SU-DHL-6 (cell line): ENCODE results near the gene CARD19.

Experiments
- H2AFZ ChIP-seq: fragments of 200-600 bp; sonication (generic); 2 replicates; pipeline ENCODE4 v1.6.1; 2014; ENCODE audit warnings: low read depth, mild to moderate bottlenecking, moderate library complexity, mixed read lengths, antibody characterized with exemption, low read length; ENCODE audit not compliant: severe bottlenecking
- H3F3A ChIP-seq: fragments of 200-600 bp; shearing (Covaris generic); 2 replicates; pipeline ENCODE4 v1.6.0; 2016; ENCODE audit warnings: antibody characterized with exemption, mild to moderate bottlenecking; ENCODE audit not compliant: insufficient read depth
- H3K27ac ChIP-seq: fragments of 200-600 bp; sonication (generic); 2 replicates; pipeline ENCODE4 v1.5.1; 2016; ENCODE audit warnings: low read depth, mild to moderate bottlenecking, low read length, moderate library complexity, mixed read lengths
- H3K27me3 ChIP-seq: fragments of 200-600 bp; sonication (generic), shearing (Covaris generic); 2 replicates; pipeline ENCODE4 v1.6.0; 2014; ENCODE audit warnings: mild to moderate bottlenecking, low read length
- H3K36me3 ChIP-seq: fragments of 200-600 bp; sonication (generic); 2 replicates; pipeline ENCODE4 v1.6.1; 2014; ENCODE audit warnings: mild to moderate bottlenecking, low read length, mixed read lengths
- H3K4me2 ChIP-seq: fragments of 300-600, 200-600 bp; shearing (Covaris generic), sonication (generic); 2 replicates; pipeline ENCODE4 v1.6.0; 2014; ENCODE audit warnings: low read length, low read depth, mild to moderate bottlenecking; ENCODE audit not compliant: poor library complexity, severe bottlenecking
- H3K4me3 ChIP-seq: fragments of 200-600 bp; sonication (generic); 2 replicates; pipeline ENCODE4 v1.5.1; 2014; ENCODE audit warnings: antibody characterized with exemption, low read length, mild to moderate bottlenecking, mixed read lengths; ENCODE audit not compliant: insufficient read depth, poor library complexity, severe bottlenecking
- H3K79me2 ChIP-seq: fragments of 200-600 bp; sonication (generic); 2 replicates; pipeline ENCODE4 v1.6.1; 2014; ENCODE audit warnings: mild to moderate bottlenecking, low read length, moderate library complexity; ENCODE audit not compliant: insufficient read depth
- H3K9ac ChIP-seq: fragments of 200-600 bp; sonication (generic); 2 replicates; pipeline ENCODE4 v1.7.0; 2014; ENCODE audit warnings: mild to moderate bottlenecking, low read length
- H3K9me2 ChIP-seq: fragments of 200-600 bp; sonication (generic); replicated peaks from 2 replicates; pipeline ENCODE4 v1.6.1; 2014; ENCODE audit warnings: low read length; ENCODE audit not compliant: insufficient read depth
- H3K9me3 ChIP-seq: fragments of 200-600 bp; sonication (generic); 2 replicates; pipeline ENCODE4 v1.6.1; 2014; ENCODE audit warnings: low read length, mixed read lengths; ENCODE audit not compliant: insufficient read depth
- H4K20me1 ChIP-seq: fragments of 200-600 bp; sonication (generic); 2 replicates; pipeline ENCODE4 v1.6.1; 2014; ENCODE audit warnings: low read depth, mild to moderate bottlenecking, antibody characterized with exemption, low read length, moderate library complexity, mixed read lengths
- EZH2phosphoT487 ChIP-seq: fragments of 200-600 bp; sonication (generic), shearing (Covaris generic); conservative IDR thresholded peaks from 2 replicates; pipeline ENCODE4 v1.6.1; 2018; ENCODE audit warnings: mild to moderate bottlenecking, antibody characterized with exemption, low read length, moderate library complexity, mixed read lengths
- TF ChIP-seq, protein P1 (sequence below): fragments of 200-600 bp; sonication (generic); IDR thresholded peaks from one replicate; pipeline ENCODE4 v1.5.1; 2017; ENCODE audit warnings: antibody characterized with exemption, mild to moderate bottlenecking, low read length, moderate library complexity; ENCODE audit not compliant: insufficient read depth, poor library complexity, severe bottlenecking

Gene CARD19

DNA sequence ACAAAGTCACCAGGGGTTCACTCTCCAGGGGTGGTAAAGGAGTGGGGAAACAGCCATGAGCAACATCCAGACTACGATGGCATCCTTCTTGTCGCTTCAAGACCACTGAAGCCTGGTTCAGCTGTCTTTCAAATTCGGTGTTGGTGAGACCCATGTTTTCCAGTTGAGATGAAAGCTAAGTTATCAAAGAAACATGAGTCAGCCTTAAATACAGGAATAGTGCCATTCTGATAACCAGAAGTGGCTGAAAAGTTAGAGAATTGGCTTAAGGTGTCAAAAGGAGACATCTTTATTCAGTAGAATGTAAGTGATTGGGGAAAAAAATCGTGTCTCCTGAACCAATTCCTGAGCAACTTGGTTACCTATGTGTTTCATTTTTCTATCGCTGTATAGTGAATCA lies 7.0 kb upstream of the CARD19 start:
- Histone ChIP-seq H3K9me2 (no peaks in the 10 kb centered on the region), H3K27me3 (no peaks in the 10 kb centered on the region), H4K20me1 (no peaks in the 10 kb centered on the region), H3F3A (peaks cover 7% of the 10 kb centered on the region), H2AFZ (no peak overlapping the region), H3K9ac (no peak overlapping the region), H3K4me3 (no peak overlapping the region), H3K36me3 (no peaks in the 10 kb centered on the region), H3K79me2 (no peaks in the 10 kb centered on the region), H3K9me3 (no peaks in the 10 kb centered on the region), H3K27ac (no peak overlapping the region), H3K4me2 (no peak overlapping the region)
- no peak for TF ChIP-seq EZH2phosphoT487
- TF ChIP-seq, protein P1, sequence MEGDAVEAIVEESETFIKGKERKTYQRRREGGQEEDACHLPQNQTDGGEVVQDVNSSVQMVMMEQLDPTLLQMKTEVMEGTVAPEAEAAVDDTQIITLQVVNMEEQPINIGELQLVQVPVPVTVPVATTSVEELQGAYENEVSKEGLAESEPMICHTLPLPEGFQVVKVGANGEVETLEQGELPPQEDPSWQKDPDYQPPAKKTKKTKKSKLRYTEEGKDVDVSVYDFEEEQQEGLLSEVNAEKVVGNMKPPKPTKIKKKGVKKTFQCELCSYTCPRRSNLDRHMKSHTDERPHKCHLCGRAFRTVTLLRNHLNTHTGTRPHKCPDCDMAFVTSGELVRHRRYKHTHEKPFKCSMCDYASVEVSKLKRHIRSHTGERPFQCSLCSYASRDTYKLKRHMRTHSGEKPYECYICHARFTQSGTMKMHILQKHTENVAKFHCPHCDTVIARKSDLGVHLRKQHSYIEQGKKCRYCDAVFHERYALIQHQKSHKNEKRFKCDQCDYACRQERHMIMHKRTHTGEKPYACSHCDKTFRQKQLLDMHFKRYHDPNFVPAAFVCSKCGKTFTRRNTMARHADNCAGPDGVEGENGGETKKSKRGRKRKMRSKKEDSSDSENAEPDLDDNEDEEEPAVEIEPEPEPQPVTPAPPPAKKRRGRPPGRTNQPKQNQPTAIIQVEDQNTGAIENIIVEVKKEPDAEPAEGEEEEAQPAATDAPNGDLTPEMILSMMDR: no peak

DNA sequence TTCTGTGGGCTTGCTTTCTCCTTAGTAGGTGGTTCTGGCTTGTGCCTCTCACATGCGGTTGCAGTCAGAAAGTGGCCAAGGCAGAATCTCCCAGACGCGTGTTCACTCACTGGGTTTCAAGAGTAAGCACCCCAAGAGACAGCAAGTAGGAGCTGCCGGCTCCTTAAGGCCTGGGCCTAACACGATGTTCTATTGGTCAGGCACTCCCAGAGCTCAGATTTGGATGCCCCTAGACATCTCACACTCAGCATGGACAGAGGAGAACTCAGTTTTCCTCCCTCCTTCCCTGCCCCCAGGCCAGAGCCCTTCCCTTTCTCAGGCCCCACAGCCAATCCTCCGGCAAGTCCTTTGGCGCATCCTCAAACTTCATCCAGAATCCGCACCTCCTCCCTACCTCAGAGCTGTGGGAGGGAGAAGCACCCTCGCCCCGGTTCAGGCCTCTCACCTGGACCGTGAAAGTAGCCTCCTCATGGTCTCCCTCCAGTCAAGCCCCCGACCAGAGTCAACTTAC lies 6.5 kb upstream of the CARD19 start:
- Histone ChIP-seq H3K9me2 (no peaks in the 10 kb centered on the region), H3K27me3 (no peaks in the 10 kb centered on the region), H2AFZ (no peak overlapping the region), H3K27ac (no peak overlapping the region), H3K36me3 (no peaks in the 10 kb centered on the region), H3K9me3 (no peaks in the 10 kb centered on the region), H3K79me2 (no peaks in the 10 kb centered on the region), H3F3A (peaks cover 12% of the 10 kb centered on the region), H3K4me3 (no peak overlapping the region), H3K4me2 (no peak overlapping the region), H3K9ac (no peak overlapping the region), H4K20me1 (no peaks in the 10 kb centered on the region)
- TF ChIP-seq EZH2phosphoT487: no peak
- TF ChIP-seq, protein P1: no peak

DNA sequence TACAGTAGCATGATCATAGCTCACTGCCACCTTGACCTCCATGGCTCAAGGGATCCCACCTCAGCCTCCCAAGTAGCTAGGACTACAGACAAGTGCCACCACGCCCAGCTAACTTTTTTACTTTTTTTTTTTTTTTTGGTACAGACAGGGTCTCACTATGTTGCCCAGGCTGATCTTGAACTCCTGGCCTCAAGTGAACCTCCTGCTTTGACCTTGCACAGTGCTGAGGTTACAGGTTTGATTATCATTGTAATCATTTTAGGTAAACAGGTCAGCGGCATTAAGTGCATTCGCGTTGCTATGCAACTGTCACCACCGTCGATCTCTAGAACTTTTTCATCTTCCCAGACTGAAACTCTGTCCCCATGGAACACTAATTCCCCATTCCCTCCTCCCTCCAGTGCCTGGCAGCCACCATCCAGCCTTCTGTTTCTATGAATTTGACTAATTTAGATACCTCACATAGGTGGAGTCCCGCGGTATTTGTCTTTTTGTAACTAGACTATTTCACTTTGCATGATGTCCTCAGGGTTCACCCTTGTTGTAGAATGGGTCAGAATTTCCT lies 5.8 kb upstream of the CARD19 start:
- Histone ChIP-seq H3K79me2 (no peaks in the 10 kb centered on the region), H3K4me3 (no peak overlapping the region), H3K27ac (no peak overlapping the region), H3K27me3 (no peaks in the 10 kb centered on the region), H3K9me2 (no peaks in the 10 kb centered on the region), H3F3A (peaks cover 18% of the 10 kb centered on the region), H3K36me3 (no peaks in the 10 kb centered on the region), H2AFZ (no peak overlapping the region), H4K20me1 (no peaks in the 10 kb centered on the region), H3K9me3 (no peaks in the 10 kb centered on the region), H3K9ac (no peak overlapping the region), H3K4me2 (no peak overlapping the region)
- TF ChIP-seq, protein P1: no peak
- no peak for TF ChIP-seq EZH2phosphoT487
